Tibial nerve (tissue), 4 donors: ENCODE measurements around the gene PSTK.

Source experiments
- CTCF ChIP-seq, 5 experiments: fragments of 200-600 bp in 3 of 5; fragments of 450-650 bp in 2 of 5; sonication (generic) in 3 of 5; IDR thresholded peaks; one replicate each; pipeline ENCODE4 v1.5.1; 2016 to 2019; ENCODE audit warnings: antibody characterized with exemption in 5 of 5, mild to moderate bottlenecking in 3 of 5, moderate library complexity in 2 of 5
- EP300 ChIP-seq, 2 donors: sonication (generic); formaldehyde crosslinking; IDR thresholded peaks; one replicate each; pipeline ENCODE4 v1.6.1; 2017; ENCODE audit warnings: antibody characterized with exemption in 2 of 2, mild to moderate bottlenecking in 1 of 2
- POLR2A ChIP-seq, 2 donors: fragments of 450-650 bp; IDR thresholded peaks; one replicate each; pipeline ENCODE4 v1.6.1; 2017; ENCODE audit warnings: antibody characterized with exemption in 2 of 2, mild to moderate bottlenecking in 2 of 2, moderate library complexity in 2 of 2

- no peak for TF ChIP-seq CTCF (IDR thresholded peaks at IDR 0.05)
- no peak for TF ChIP-seq POLR2A (IDR thresholded peaks at IDR 0.05)
- no peak for TF ChIP-seq EP300 (IDR thresholded peaks at IDR 0.05)
Measured at GRCh38 chr10:123027861-123028260, 47.7 kb downstream of the PSTK start.
